Bronchial epithelial cell (primary cell): ENCODE results near the gene STX4. TPM values are rescaled to one million over a fixed set of nuclear protein-coding genes. Genes with fewer than 3 reads are reported as not detected.

Source experiments
- DNase-seq: peaks from one replicate; pipeline ENCODE4 v3.0.0-alpha.2; 2010; ENCODE audit warnings: low read depth
- FAIRE-seq: peaks from 2 replicates; lab custom pipeline; 2011; peaks lifted over from hg19 to GRCh38; lab: Jason Lieb, UNC
- H3K27me3 ChIP-seq: 2 replicates; pipeline ENCODE4 v1.5.1; 2011; ENCODE audit warnings: low read length; ENCODE audit not compliant: control insufficient read depth, insufficient read depth
- H3K36me3 ChIP-seq: 2 replicates; pipeline ENCODE4 v1.5.1; 2011; ENCODE audit warnings: low read length; ENCODE audit not compliant: control insufficient read depth, insufficient read depth
- H3K4me3 ChIP-seq: 2 replicates; pipeline ENCODE4 v1.5.1; 2011; ENCODE audit warnings: mild to moderate bottlenecking, low read depth, low read length, control low read depth
- CTCF ChIP-seq: IDR thresholded peaks from 2 replicates; pipeline ENCODE4 v1.5.1; 2011; ENCODE audit warnings: mild to moderate bottlenecking, moderate library complexity, low read length, control low read depth, inconsistent platforms; ENCODE audit not compliant: insufficient read depth, severe bottlenecking
- total RNA-seq: library from RNA; depleted of rRNA; stranded (reverse); fragments of >200 nt; gene quantifications from 2 replicates; pipeline ENCODE4 v1.2.1, GENCODE V29; 2014

STX4 gene
- total RNA-seq, 1 donor from 2014 or later = 14.7 TPM

GRCh38 chr16:31050280-31051030 lies 17.1 kb downstream of the STX4 start:
- TF ChIP-seq CTCF = no peak
- Histone ChIP-seq H3K4me3 (no peak overlapping the region), H3K27me3 (no peaks in the 10 kb centered on the region), H3K36me3 (no peaks in the 10 kb centered on the region)
- DNase-seq (no peak), FAIRE-seq (no peak)

- Histone ChIP-seq H3K4me3 (no peak overlapping the region), H3K27me3 (no peaks in the 10 kb centered on the region), H3K36me3 (no peaks in the 10 kb centered on the region)
- DNase-seq (peak; percentile 98), FAIRE-seq (peak; percentile 95)
- TF ChIP-seq CTCF = no peak
These were observed 18.8 kb downstream of the STX4 start for GRCh38 chr16:31052114-31052513.

- DNase-seq = no peak
- no peaks in the 10 kb centered on the region for H3K27me3 ChIP-seq
- no peak for TF ChIP-seq CTCF
- FAIRE-seq = no peak
- H3K36me3 ChIP-seq = no peaks in the 10 kb centered on the region
- H3K4me3 ChIP-seq = no peak overlapping the region
These were observed 22.3 kb downstream of the STX4 start for GRCh38 chr16:31055613-31056012.

- H3K4me3 ChIP-seq = no peak overlapping the region
- no peaks in the 10 kb centered on the region for H3K27me3 ChIP-seq
- peaks cover 14% of the 10 kb centered on the region for H3K36me3 ChIP-seq
- DNase-seq = no peak
- no peak for FAIRE-seq
- TF ChIP-seq CTCF = no peak
These were observed 27.9 kb downstream of the STX4 start for GRCh38 chr16:31061126-31061812.

GRCh38 chr16:31061813-31062440 lies 28.6 kb downstream of the STX4 start:
- TF ChIP-seq CTCF = no peak
- FAIRE-seq = no peak
- Histone ChIP-seq H3K4me3 (no peak overlapping the region), H3K27me3 (no peaks in the 10 kb centered on the region), H3K36me3 (peaks cover 14% of the 10 kb centered on the region)
- no peak for DNase-seq
